Prostate gland (tissue), 2 donors: ENCODE data around the gene UGT1A8.

Experiments
- POLR2A ChIP-seq: fragments of 450-650 bp; IDR thresholded peaks from one replicate; pipeline ENCODE4 v1.6.1; 2016; ENCODE audit warnings: antibody characterized with exemption, mild to moderate bottlenecking
- POLR2AphosphoS5 ChIP-seq: sonication (generic); formaldehyde crosslinking; IDR thresholded peaks from one replicate; pipeline ENCODE4 v1.6.1; 2017; ENCODE audit warnings: antibody characterized with exemption
- TF ChIP-seq, protein P1 (sequence below), 4 experiments: fragments of 200-600 bp in 2 of 4; fragments of 450-650 bp in 2 of 4; sonication (generic) in 2 of 4; IDR thresholded peaks; 1 replicate in 3 of 4; 2 replicates in 1 of 4; pipeline ENCODE4 v1.5.1; 2016 to 2019; ENCODE audit warnings: antibody characterized with exemption in 4 of 4, mild to moderate bottlenecking in 2 of 4, moderate library complexity in 2 of 4

DNA sequence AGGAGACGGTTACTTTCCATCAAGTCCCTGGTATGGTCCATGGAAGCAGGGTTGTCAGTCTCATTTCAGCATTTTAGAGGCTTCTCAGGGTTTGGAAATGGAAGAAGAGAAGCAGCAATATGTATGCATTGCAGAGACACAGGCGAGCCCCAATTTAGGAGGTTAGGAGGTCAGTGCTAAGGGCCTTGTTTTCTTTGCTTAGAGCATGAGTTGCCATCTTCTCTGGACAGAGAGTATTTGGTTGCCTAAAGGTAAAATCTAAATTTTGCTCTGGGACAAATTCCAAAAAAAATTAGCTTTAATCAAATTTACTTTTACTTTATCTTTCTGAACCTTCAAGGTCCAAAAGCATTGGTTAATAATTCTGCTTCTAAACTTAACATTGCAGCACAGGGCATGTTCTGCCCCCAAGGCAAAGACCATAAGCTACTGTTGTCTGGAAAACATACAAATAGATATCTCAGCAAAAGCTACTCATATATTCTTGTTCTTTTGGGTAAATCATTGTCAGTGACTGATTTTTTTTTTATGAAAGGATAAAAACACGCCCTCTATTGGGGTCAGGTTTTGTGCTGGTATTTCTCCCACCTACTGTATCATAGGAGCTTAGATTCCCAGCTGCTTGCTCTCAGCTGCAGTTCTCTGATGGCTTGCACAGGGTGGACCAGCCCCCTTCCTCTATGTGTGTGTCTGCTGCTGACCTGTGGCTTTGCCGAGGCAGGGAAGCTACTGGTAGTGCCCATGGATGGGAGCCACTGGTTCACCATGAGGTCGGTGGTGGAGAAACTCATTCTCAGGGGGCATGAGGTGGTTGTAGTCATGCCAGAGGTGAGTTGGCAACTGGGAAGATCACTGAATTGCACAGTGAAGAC lies 54.1 kb downstream of the UGT1A8 start, which contains the start of gene UGT1A9:
- TF ChIP-seq, protein P1, sequence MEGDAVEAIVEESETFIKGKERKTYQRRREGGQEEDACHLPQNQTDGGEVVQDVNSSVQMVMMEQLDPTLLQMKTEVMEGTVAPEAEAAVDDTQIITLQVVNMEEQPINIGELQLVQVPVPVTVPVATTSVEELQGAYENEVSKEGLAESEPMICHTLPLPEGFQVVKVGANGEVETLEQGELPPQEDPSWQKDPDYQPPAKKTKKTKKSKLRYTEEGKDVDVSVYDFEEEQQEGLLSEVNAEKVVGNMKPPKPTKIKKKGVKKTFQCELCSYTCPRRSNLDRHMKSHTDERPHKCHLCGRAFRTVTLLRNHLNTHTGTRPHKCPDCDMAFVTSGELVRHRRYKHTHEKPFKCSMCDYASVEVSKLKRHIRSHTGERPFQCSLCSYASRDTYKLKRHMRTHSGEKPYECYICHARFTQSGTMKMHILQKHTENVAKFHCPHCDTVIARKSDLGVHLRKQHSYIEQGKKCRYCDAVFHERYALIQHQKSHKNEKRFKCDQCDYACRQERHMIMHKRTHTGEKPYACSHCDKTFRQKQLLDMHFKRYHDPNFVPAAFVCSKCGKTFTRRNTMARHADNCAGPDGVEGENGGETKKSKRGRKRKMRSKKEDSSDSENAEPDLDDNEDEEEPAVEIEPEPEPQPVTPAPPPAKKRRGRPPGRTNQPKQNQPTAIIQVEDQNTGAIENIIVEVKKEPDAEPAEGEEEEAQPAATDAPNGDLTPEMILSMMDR (IDR thresholded peaks at IDR 0.05) = no peak
- TF ChIP-seq POLR2A (no peak), POLR2AphosphoS5 (no peak)
